Caki2 (cell line): ENCODE results near the gene HELQ. TPM values are rescaled to one million over a fixed set of nuclear protein-coding genes. Genes with fewer than 3 reads are reported as not detected.

Experiments used
- DNase-seq: peaks from one replicate; pipeline ENCODE4 v3.0.0-alpha.2; 2015; ENCODE audit warnings: low read depth
- in situ Hi-C: cut with HindIII; loops from 2 replicates; pipeline ENCODE4 v1.10.0; 2016; ENCODE audit warnings: low sequenced_read_pairs, low pct_unique_long_range_greater_than_20kb, mixed read lengths
- total RNA-seq: library from RNA; depleted of rRNA; stranded (reverse); fragments of >200 nt; shearing (Covaris generic); gene quantifications from 2 replicates; pipeline ENCODE4 v1.2.3, GENCODE V29; 2014; ENCODE audit warnings: low replicate concordance

HELQ gene
- total RNA-seq, 1 experiment from 2014 or later, result 6.5 TPM

GRCh38 chr4:83387476-83388312, 67.9 kb downstream of the HELQ start:
- DNase-seq, result no peak
- in situ Hi-C loops, result no loop called here

- in situ Hi-C loops, result no loop called here
- no peak for DNase-seq
Measured at GRCh38 chr4:83387012-83387411, 68.6 kb downstream of the HELQ start.

GRCh38 chr4:83382850-83383249, 72.8 kb downstream of the HELQ start:
- in situ Hi-C loops, result no loop called here
- no peak for DNase-seq

- DNase-seq, result no peak
- in situ Hi-C loops, result no loop called here
Measured at GRCh38 chr4:83381173-83381572, 74.5 kb downstream of the HELQ start.

DNA sequence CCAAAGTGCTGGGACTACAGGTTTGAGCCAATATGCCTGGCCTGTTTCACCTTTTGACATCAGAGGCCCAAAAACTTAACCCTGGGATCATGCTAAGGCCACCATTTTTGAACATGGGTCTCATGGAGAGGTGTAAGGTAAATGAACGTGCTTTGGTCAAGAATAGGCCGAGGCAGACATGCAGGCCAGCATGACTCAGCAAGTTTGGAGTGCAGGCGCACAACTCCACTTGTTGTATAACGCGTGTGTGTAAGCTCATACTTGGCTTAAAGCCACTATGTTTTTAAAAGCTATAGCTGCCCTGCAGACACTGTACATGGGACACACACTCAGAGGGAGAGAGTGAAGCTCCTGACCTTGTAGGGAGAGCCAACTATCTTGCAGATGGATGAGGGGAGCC, 77.2 kb downstream of the HELQ start:
- DNase-seq, result peak; percentile 15
- in situ Hi-C loops, result no loop called here

DNA sequence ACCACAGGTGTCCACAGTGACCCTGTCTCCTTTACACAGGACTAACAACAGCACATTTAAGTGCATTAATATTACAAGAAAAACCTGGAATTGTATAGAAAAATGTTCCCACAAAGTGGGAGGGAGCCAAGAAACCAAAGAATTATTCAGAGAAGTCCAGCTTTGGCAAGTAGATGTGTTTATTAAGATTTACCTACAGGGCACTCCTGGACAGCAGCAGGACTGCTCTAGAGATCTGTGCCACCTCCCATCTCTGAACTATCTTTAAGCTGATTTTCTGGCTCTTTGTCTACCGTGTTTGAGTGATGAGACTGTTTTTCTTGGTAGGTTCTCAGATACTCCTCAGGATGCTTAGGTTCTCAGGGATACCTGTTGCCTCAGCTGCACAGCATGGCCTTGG, 82.7 kb downstream of the HELQ start:
- in situ Hi-C loops, result no loop called here

DNA sequence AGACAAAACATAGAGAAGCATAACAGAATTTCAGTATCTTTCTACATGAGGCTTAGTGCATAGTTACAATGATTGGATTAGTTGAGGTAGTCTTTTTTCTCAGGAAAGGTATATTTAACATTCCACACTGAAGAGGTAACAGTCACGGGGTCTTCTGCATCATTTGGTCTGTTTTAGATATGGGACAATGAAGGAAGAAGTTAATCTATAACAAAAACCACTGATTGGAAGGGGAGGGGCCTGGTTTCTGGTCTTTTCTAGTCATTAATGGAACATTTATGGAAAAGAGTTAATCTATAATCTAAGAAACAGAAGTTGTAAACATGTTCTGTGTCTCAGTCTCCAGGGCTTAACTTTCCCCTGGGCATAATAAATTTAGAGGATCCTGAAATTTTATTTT, 83.7 kb downstream of the HELQ start:
- in situ Hi-C loops, result no loop called here
- DNase-seq, result no peak

More for the DNA sequence above, 82.7 kb downstream of the HELQ start:
- DNase-seq, result no peak

DNA sequence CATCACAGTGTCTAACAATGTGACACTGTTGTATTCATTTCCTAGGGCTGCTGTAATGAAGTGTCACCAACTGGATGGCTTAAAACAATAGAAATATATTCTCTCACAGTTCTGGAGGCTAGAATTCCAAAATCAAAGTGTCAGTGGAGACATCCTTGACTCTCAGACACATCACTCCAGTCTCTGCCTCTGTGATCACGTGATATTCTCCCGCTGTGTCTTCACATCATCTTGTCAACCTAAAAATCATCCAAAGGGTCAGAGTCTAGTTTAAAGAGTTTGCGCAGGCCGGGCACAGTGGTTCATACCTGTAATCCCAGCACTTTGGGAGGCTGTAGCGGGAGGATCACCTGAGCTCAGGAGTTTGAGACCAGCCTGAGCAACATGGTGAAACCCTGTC, 84.4 kb downstream of the HELQ start:
- in situ Hi-C loops, result no loop called here

DNA sequence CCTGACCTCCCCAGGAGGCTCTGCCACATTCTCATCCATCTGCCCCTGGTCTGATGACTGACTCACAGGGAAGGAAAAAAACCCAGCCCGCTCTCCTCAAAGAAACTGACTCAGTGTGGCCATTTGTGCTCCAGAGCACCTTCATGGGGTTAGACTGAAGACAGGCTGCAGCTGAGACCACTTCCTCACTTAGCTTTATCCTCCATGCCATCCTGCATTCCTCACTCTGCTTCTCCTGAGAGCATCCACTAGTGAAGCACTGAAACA, 85.0 kb downstream of the HELQ start:
- in situ Hi-C loops, result no loop called here
- no peak for DNase-seq

More for the DNA sequence above, 84.4 kb downstream of the HELQ start:
- no peak for DNase-seq

GRCh38 chr4:83369831-83370639, 85.6 kb downstream of the HELQ start:
- no peak for DNase-seq
- in situ Hi-C loops, result no loop called here

DNA sequence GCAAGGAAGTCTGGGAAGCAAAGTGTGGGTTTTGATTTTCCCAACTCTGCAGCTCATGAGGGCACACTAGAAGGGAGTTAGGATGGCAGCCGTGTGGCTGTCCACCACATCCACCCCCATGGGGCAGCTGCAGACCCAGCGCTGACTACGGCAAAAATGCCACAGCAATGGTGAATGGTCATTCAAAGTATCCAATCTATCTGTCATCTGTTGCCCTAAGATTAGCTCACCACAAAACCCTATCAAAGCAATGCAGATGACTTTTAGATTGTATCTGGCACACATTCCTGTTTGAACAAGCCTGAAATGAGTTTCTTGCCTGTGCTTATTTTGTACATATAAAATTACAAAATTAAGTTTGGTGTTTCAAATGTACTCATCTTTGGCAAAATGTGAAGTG, 91.3 kb downstream of the HELQ start:
- DNase-seq, result no peak
- in situ Hi-C loops, result no loop called here

- peak; percentile 30 for DNase-seq
- in situ Hi-C loops, result no loop called here
Measured at GRCh38 chr4:83362492-83363329, 92.9 kb downstream of the HELQ start.

GRCh38 chr4:83361416-83362103, 94.1 kb downstream of the HELQ start:
- in situ Hi-C loops, result no loop called here
- DNase-seq, result no peak

GRCh38 chr4:83360018-83360417, 95.6 kb downstream of the HELQ start:
- no peak for DNase-seq
- in situ Hi-C loops, result no loop called here

GRCh38 chr4:83358410-83358809, 97.2 kb downstream of the HELQ start:
- peak; percentile 35 for DNase-seq
- in situ Hi-C loops, result no loop called here
